ENCODE results near the gene WDHD1.
A peak's percentile ranks its signal among the peaks of the same experiment; 100 is the strongest.
"Not testable (repeated sequence)": the region's sequence is repeated elsewhere in the genome, so short reads cannot be mapped to it uniquely, and the experiment has no call there.

The WDHD1 gene

GRCh38 chr14:54902143-54902520, 124.8 kb downstream of the WDHD1 start:
- H3K4me3 ChIP-seq (ENCODE audit: low read length) = peak overlapping the region; percentile 93
- peak overlapping the region; percentile 67 for H3K9ac ChIP-seq (ENCODE audit: low read depth, low read length)
- H3K4me2 ChIP-seq (ENCODE audit: low read length) = peak overlapping the region; percentile 100
- peaks cover 14% of the 10 kb centered on the region for H3K27me3 ChIP-seq (ENCODE audit: control insufficient read depth, insufficient read depth, low read length)
- H3K4me1 ChIP-seq (ENCODE audit: control insufficient read depth, insufficient read depth, low read length) = peaks cover 8% of the 10 kb centered on the region
- H3K36me3 ChIP-seq (ENCODE audit: insufficient read depth, low read length) = no peaks in the 10 kb centered on the region
- no peaks in the 10 kb centered on the region for H3K9me3 ChIP-seq (replicated peaks; ENCODE audit: low read length)

- Histone ChIP-seq H3K9ac (ENCODE audit: low read depth, low read length) (peak overlapping the region; percentile 67), H3K4me3 (ENCODE audit: low read length) (peak overlapping the region; percentile 93), H3K4me2 (ENCODE audit: low read length) (peak overlapping the region; percentile 100), H3K27me3 (ENCODE audit: control insufficient read depth, insufficient read depth, low read length) (peaks cover 14% of the 10 kb centered on the region), H3K36me3 (ENCODE audit: insufficient read depth, low read length) (no peaks in the 10 kb centered on the region), H3K9me3 (replicated peaks; ENCODE audit: low read length) (no peaks in the 10 kb centered on the region), H3K4me1 (ENCODE audit: control insufficient read depth, insufficient read depth, low read length) (peaks cover 8% of the 10 kb centered on the region)
These were observed 125.3 kb downstream of the WDHD1 start for GRCh38 chr14:54901380-54902142.

DNA sequence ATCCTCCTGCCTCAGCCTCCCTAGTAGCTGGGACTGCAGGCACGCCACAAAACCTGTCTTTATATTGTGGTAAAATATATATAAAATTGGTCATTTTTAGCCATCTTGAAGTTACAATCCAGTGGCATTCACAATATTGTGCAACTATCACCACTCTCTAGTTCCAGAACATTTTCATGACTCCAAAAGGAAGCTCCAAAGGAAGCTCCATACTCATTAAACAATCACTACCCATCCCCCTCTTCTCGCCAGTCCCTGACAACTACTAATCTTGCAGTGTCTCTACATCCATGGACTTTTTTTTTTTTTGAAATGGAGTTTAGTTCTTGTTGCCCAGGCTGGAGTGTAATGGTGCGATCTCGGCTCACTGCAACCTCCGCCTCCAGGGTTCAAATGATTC, 127.3 kb downstream of the WDHD1 start:
- Histone ChIP-seq H3K4me1 (ENCODE audit: control insufficient read depth, insufficient read depth, low read length) (peaks cover 8% of the 10 kb centered on the region), H3K4me3 (ENCODE audit: low read length) (no peak overlapping the region), H3K36me3 (ENCODE audit: insufficient read depth, low read length) (no peaks in the 10 kb centered on the region), H3K4me2 (ENCODE audit: low read length) (no peak overlapping the region), H3K9ac (ENCODE audit: low read depth, low read length) (no peak overlapping the region), H3K27me3 (ENCODE audit: control insufficient read depth, insufficient read depth, low read length) (peaks cover 14% of the 10 kb centered on the region), H3K9me3 (replicated peaks; ENCODE audit: low read length) (no peaks in the 10 kb centered on the region)

- H3K27me3 ChIP-seq (ENCODE audit: control insufficient read depth, insufficient read depth, low read length) = peaks cover 14% of the 10 kb centered on the region
- H3K4me2 ChIP-seq (ENCODE audit: low read length); H3K36me3 ChIP-seq (ENCODE audit: insufficient read depth, low read length); H3K9me3 ChIP-seq (replicated peaks; ENCODE audit: low read length); H3K4me3 ChIP-seq (ENCODE audit: low read length); H3K9ac ChIP-seq (ENCODE audit: low read depth, low read length); H3K4me1 ChIP-seq (ENCODE audit: control insufficient read depth, insufficient read depth, low read length): not testable (repeated sequence)
These were observed 128.9 kb downstream of the WDHD1 start for GRCh38 chr14:54897809-54898555.

GRCh38 chr14:54895683-54896082, 131.2 kb downstream of the WDHD1 start:
- Histone ChIP-seq H3K4me1 (ENCODE audit: control insufficient read depth, insufficient read depth, low read length) (no peaks in the 10 kb centered on the region), H3K36me3 (ENCODE audit: insufficient read depth, low read length) (no peaks in the 10 kb centered on the region), H3K27me3 (ENCODE audit: control insufficient read depth, insufficient read depth, low read length) (peaks cover 1% of the 10 kb centered on the region), H3K4me2 (ENCODE audit: low read length) (no peak overlapping the region), H3K9ac (ENCODE audit: low read depth, low read length) (no peak overlapping the region), H3K4me3 (ENCODE audit: low read length) (no peak overlapping the region), H3K9me3 (replicated peaks; ENCODE audit: low read length) (no peaks in the 10 kb centered on the region)

DNA sequence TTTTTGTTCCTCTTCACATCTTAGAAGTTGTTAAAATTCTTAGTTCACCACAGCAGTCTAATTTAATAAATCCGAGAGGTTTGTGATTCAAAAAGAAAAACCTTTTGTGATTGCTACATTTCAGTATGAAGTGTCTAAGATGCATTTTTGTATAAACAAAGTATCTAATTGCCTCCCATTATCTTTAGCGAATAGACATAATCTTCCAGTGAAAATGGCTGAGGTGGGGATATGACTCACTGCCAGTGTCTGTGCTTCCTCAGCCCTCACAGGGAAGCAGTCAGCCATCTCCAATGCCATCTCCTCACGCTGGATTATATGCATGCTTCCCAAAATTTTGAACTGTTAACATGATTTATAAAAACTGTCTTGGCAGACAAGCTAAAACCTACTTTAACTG, 131.9 kb downstream of the WDHD1 start:
- Histone ChIP-seq H3K9ac (ENCODE audit: low read depth, low read length) (no peak overlapping the region), H3K4me2 (ENCODE audit: low read length) (no peak overlapping the region), H3K27me3 (ENCODE audit: control insufficient read depth, insufficient read depth, low read length) (no peaks in the 10 kb centered on the region), H3K4me1 (ENCODE audit: control insufficient read depth, insufficient read depth, low read length) (no peaks in the 10 kb centered on the region), H3K36me3 (ENCODE audit: insufficient read depth, low read length) (no peaks in the 10 kb centered on the region), H3K9me3 (replicated peaks; ENCODE audit: low read length) (no peaks in the 10 kb centered on the region), H3K4me3 (ENCODE audit: low read length) (no peak overlapping the region)

GRCh38 chr14:54893151-54893760, 133.6 kb downstream of the WDHD1 start:
- Histone ChIP-seq H3K36me3 (ENCODE audit: insufficient read depth, low read length) (no peaks in the 10 kb centered on the region), H3K4me2 (ENCODE audit: low read length) (no peak overlapping the region), H3K4me3 (ENCODE audit: low read length) (no peak overlapping the region), H3K9ac (ENCODE audit: low read depth, low read length) (no peak overlapping the region), H3K27me3 (ENCODE audit: control insufficient read depth, insufficient read depth, low read length) (no peaks in the 10 kb centered on the region), H3K4me1 (ENCODE audit: control insufficient read depth, insufficient read depth, low read length) (no peaks in the 10 kb centered on the region), H3K9me3 (replicated peaks; ENCODE audit: low read length) (no peaks in the 10 kb centered on the region)

- no peaks in the 10 kb centered on the region for H3K9me3 ChIP-seq (replicated peaks; ENCODE audit: low read length)
- no peak overlapping the region for H3K4me3 ChIP-seq (ENCODE audit: low read length)
- no peak overlapping the region for H3K4me2 ChIP-seq (ENCODE audit: low read length)
- no peaks in the 10 kb centered on the region for H3K4me1 ChIP-seq (ENCODE audit: control insufficient read depth, insufficient read depth, low read length)
- H3K36me3 ChIP-seq (ENCODE audit: insufficient read depth, low read length) = no peaks in the 10 kb centered on the region
- no peaks in the 10 kb centered on the region for H3K27me3 ChIP-seq (ENCODE audit: control insufficient read depth, insufficient read depth, low read length)
- no peak overlapping the region for H3K9ac ChIP-seq (ENCODE audit: low read depth, low read length)
These were observed 135.2 kb downstream of the WDHD1 start for GRCh38 chr14:54891471-54892245.

DNA sequence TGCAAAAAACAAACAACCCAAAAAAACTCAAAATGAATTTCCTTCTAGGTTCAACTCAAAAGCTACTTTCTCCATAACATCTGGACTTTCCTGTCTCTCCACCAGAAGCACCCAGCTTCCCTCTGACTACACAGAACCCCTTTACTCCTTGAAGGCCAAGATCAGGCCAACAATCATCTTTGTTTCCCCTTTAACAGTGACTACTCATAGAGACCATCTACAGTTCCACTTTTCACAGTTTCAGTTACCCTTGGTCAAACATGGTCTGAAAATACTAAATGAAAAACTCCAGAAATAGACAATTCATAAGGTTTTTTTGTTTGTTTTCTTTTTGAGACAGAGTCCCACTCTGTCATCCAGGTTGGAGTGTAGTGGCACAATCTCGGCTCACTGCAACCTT, 136.1 kb downstream of the WDHD1 start:
- H3K4me2 ChIP-seq (ENCODE audit: low read length) = no peak overlapping the region
- no peak overlapping the region for H3K9ac ChIP-seq (ENCODE audit: low read depth, low read length)
- H3K4me3 ChIP-seq (ENCODE audit: low read length) = no peak overlapping the region
- H3K36me3 ChIP-seq (ENCODE audit: insufficient read depth, low read length) = no peaks in the 10 kb centered on the region
- no peaks in the 10 kb centered on the region for H3K4me1 ChIP-seq (ENCODE audit: control insufficient read depth, insufficient read depth, low read length)
- H3K9me3 ChIP-seq (replicated peaks; ENCODE audit: low read length) = no peaks in the 10 kb centered on the region
- H3K27me3 ChIP-seq (ENCODE audit: control insufficient read depth, insufficient read depth, low read length) = no peaks in the 10 kb centered on the region

DNA sequence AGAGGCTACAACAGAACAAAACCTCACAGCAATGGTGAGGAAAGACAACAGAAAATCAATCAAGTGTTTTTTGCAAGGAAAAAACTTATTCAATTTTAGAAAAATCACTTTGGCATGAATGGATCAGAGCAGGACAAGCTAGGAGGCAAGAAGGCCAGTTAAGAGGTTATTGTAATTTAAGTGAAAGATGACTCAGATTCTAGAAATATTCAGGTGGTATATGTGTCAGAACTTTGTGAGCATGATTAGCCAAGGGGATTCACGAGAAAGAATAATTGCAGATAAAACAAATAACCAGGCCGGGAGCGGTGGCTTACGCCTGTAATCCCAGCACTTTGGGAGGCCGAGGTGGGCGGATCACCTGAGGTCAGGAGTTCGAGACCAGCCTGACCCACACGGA, 137.0 kb downstream of the WDHD1 start:
- Histone ChIP-seq H3K4me1 (ENCODE audit: control insufficient read depth, insufficient read depth, low read length) (no peaks in the 10 kb centered on the region), H3K4me3 (ENCODE audit: low read length) (no peak overlapping the region), H3K4me2 (ENCODE audit: low read length) (no peak overlapping the region), H3K9me3 (replicated peaks; ENCODE audit: low read length) (no peaks in the 10 kb centered on the region), H3K36me3 (ENCODE audit: insufficient read depth, low read length) (no peaks in the 10 kb centered on the region), H3K27me3 (ENCODE audit: control insufficient read depth, insufficient read depth, low read length) (no peaks in the 10 kb centered on the region), H3K9ac (ENCODE audit: low read depth, low read length) (no peak overlapping the region)

Measured in skeletal muscle satellite cell (primary cell).